ENCODE results near the gene ZSCAN21. TPM values are rescaled to one million over a fixed set of nuclear protein-coding genes. Genes with fewer than 3 reads are reported as not detected.

The ZSCAN21 gene
- polyA plus RNA-seq, 3 donors from 2014 or later: 2.3 to 9.8 (median 4.0) TPM

GRCh38 chr7:100069991-100070390 lies 20.4 kb downstream of the ZSCAN21 start:
- H3K27ac Mint-ChIP-seq: peak overlapping the region in 1 of 6 donors; percentile 8
- peaks cover 0 to 3% (median 0%) of the 10 kb centered on the region in 3 donors for H3K27me3 Mint-ChIP-seq (ENCODE audit: low read depth in 3 of 3)
- H3K9me3 Mint-ChIP-seq: peaks cover 0 to 26% (median 21%) of the 10 kb centered on the region in 6 donors
- peaks cover 36 to 53% (median 46%) of the 10 kb centered on the region in 3 donors for H3K36me3 Mint-ChIP-seq
- no peak overlapping the region for H3K4me3 Mint-ChIP-seq
- DNase-seq: no peak
- no peaks in the 10 kb centered on the region for H3K4me1 Mint-ChIP-seq

- DNase-seq: no peak
- Mint-ChIP-seq H3K27me3 (ENCODE audit: low read depth in 3 of 3) (peaks cover 0 to 3% (median 2%) of the 10 kb centered on the region in 3 donors), H3K27ac (no peak overlapping the region), H3K9me3 (peaks cover 0 to 26% (median 21%) of the 10 kb centered on the region in 6 donors), H3K4me1 (no peaks in the 10 kb centered on the region), H3K36me3 (peaks cover 42 to 58% (median 56%) of the 10 kb centered on the region in 3 donors), H3K4me3 (no peak overlapping the region)
Observed at GRCh38 chr7:100071018-100071723, 21.6 kb downstream of the ZSCAN21 start.

GRCh38 chr7:100072462-100072861 lies 22.9 kb downstream of the ZSCAN21 start:
- H3K27ac Mint-ChIP-seq: peak overlapping the region in 1 of 6 donors; percentile 55
- H3K4me1 Mint-ChIP-seq: peaks cover 2 to 5% of the 10 kb centered on the region in 2 donors
- peaks cover 0 to 26% (median 21%) of the 10 kb centered on the region in 6 donors for H3K9me3 Mint-ChIP-seq
- H3K36me3 Mint-ChIP-seq: peaks cover 46 to 66% (median 56%) of the 10 kb centered on the region in 3 donors
- H3K27me3 Mint-ChIP-seq (ENCODE audit: low read depth in 3 of 3): peaks cover 0 to 3% (median 2%) of the 10 kb centered on the region in 3 donors
- no peak overlapping the region for H3K4me3 Mint-ChIP-seq
- DNase-seq: no peak

- peaks cover 44 to 69% (median 56%) of the 10 kb centered on the region in 3 donors for H3K36me3 Mint-ChIP-seq
- no peak for DNase-seq
- peaks cover 0 to 26% (median 21%) of the 10 kb centered on the region in 6 donors for H3K9me3 Mint-ChIP-seq
- peaks cover 0 to 3% (median 2%) of the 10 kb centered on the region in 3 donors for H3K27me3 Mint-ChIP-seq (ENCODE audit: low read depth in 3 of 3)
- peaks cover 9 to 20% of the 10 kb centered on the region in 2 donors for H3K4me1 Mint-ChIP-seq
- no peak overlapping the region for H3K27ac Mint-ChIP-seq
- no peak overlapping the region for H3K4me3 Mint-ChIP-seq
Observed at GRCh38 chr7:100074841-100075240, 25.3 kb downstream of the ZSCAN21 start.

GRCh38 chr7:100075418-100075817 lies 25.8 kb downstream of the ZSCAN21 start:
- peaks cover 39 to 63% (median 50%) of the 10 kb centered on the region in 3 donors for H3K36me3 Mint-ChIP-seq
- DNase-seq: no peak
- peaks cover 14 to 26% of the 10 kb centered on the region in 2 donors for H3K4me1 Mint-ChIP-seq
- no peak overlapping the region for H3K27ac Mint-ChIP-seq
- H3K4me3 Mint-ChIP-seq: no peak overlapping the region
- peaks cover 0 to 21% (median 20%) of the 10 kb centered on the region in 6 donors for H3K9me3 Mint-ChIP-seq
- H3K27me3 Mint-ChIP-seq (ENCODE audit: low read depth in 3 of 3): peaks cover 0 to 5% (median 4%) of the 10 kb centered on the region in 3 donors

GRCh38 chr7:100077205-100077604 lies 27.6 kb downstream of the ZSCAN21 start:
- peaks cover 21 to 45% (median 32%) of the 10 kb centered on the region in 3 donors for H3K36me3 Mint-ChIP-seq
- peaks cover 6 to 11% (median 10%) of the 10 kb centered on the region in 3 donors for H3K27me3 Mint-ChIP-seq (ENCODE audit: low read depth in 3 of 3)
- H3K27ac Mint-ChIP-seq: no peak overlapping the region
- H3K4me3 Mint-ChIP-seq: no peak overlapping the region
- peaks cover 25 to 44% of the 10 kb centered on the region in 2 donors for H3K4me1 Mint-ChIP-seq
- H3K9me3 Mint-ChIP-seq: peaks cover 0 to 4% (median 2%) of the 10 kb centered on the region in 6 donors
- no peak for DNase-seq

GRCh38 chr7:100079024-100079560 lies 29.5 kb downstream of the ZSCAN21 start:
- Mint-ChIP-seq H3K27me3 (ENCODE audit: low read depth in 3 of 3) (peaks cover 13 to 16% (median 16%) of the 10 kb centered on the region in 3 donors), H3K27ac (peak overlapping the region in 4 of 6 donors; percentile 51 to 89 (median 77)), H3K4me1 (peaks cover 33 to 54% of the 10 kb centered on the region in 2 donors), H3K36me3 (peaks cover 10 to 30% (median 19%) of the 10 kb centered on the region in 3 donors), H3K4me3 (peak overlapping the region; percentile 1 to 59 (median 26)), H3K9me3 (no peaks in the 10 kb centered on the region)
- DNase-seq: no peak

GRCh38 chr7:100080907-100081534 lies 31.4 kb downstream of the ZSCAN21 start:
- Mint-ChIP-seq H3K9me3 (no peaks in the 10 kb centered on the region), H3K27ac (peak overlapping the region; percentile 82 to 94 (median 90)), H3K4me1 (peaks cover 33 to 54% of the 10 kb centered on the region in 2 donors), H3K27me3 (ENCODE audit: low read depth in 3 of 3) (peaks cover 13 to 16% (median 15%) of the 10 kb centered on the region in 3 donors), H3K36me3 (peaks cover 4 to 14% (median 5%) of the 10 kb centered on the region in 3 donors), H3K4me3 (peak overlapping the region; percentile 88 to 97 (median 94))
- DNase-seq: no peak

GRCh38 chr7:100081535-100082102 lies 32.0 kb downstream of the ZSCAN21 start, which contains the start of gene ZNF3:
Gene ZNF3 (minus strand): TSS chr7:100081723. CDS start chr7:100077357, 4,366 bp downstream.
- peaks cover 3 to 9% (median 3%) of the 10 kb centered on the region in 3 donors for H3K36me3 Mint-ChIP-seq
- peak; percentile 99 for DNase-seq
- peak within 1 kb of the TSS; percentile 88 to 97 (median 94) for H3K4me3 Mint-ChIP-seq
- peaks cover 33 to 54% of the 10 kb centered on the region in 2 donors for H3K4me1 Mint-ChIP-seq
- peak within 1 kb of the TSS; percentile 85 to 97 (median 92) for H3K27ac Mint-ChIP-seq
- no peaks in the 10 kb centered on the region for H3K9me3 Mint-ChIP-seq
- peaks cover 13 to 16% (median 15%) of the 10 kb centered on the region in 3 donors for H3K27me3 Mint-ChIP-seq (ENCODE audit: low read depth in 3 of 3)

GRCh38 chr7:100082978-100083377 lies 33.4 kb downstream of the ZSCAN21 start:
- H3K9me3 Mint-ChIP-seq: no peaks in the 10 kb centered on the region
- peak overlapping the region; percentile 85 to 94 (median 90) for H3K27ac Mint-ChIP-seq
- peaks cover 13 to 19% (median 19%) of the 10 kb centered on the region in 3 donors for H3K27me3 Mint-ChIP-seq (ENCODE audit: low read depth in 3 of 3)
- DNase-seq: no peak
- H3K4me1 Mint-ChIP-seq: peaks cover 33 to 49% of the 10 kb centered on the region in 2 donors
- peak overlapping the region; percentile 79 to 97 (median 94) for H3K4me3 Mint-ChIP-seq
- peaks cover 0 to 5% (median 3%) of the 10 kb centered on the region in 3 donors for H3K36me3 Mint-ChIP-seq

- no peak overlapping the region for H3K27ac Mint-ChIP-seq
- no peaks in the 10 kb centered on the region for H3K9me3 Mint-ChIP-seq
- H3K36me3 Mint-ChIP-seq: peaks cover 0 to 3% (median 0%) of the 10 kb centered on the region in 3 donors
- H3K4me1 Mint-ChIP-seq: peaks cover 35 to 46% of the 10 kb centered on the region in 2 donors
- H3K27me3 Mint-ChIP-seq (ENCODE audit: low read depth in 3 of 3): peaks cover 25 to 32% (median 28%) of the 10 kb centered on the region in 3 donors
- DNase-seq: no peak
- no peak overlapping the region for H3K4me3 Mint-ChIP-seq
Observed at GRCh38 chr7:100085515-100085914, 35.9 kb downstream of the ZSCAN21 start.

GRCh38 chr7:100087055-100087750 lies 37.6 kb downstream of the ZSCAN21 start:
- Mint-ChIP-seq H3K9me3 (no peaks in the 10 kb centered on the region), H3K4me3 (peak overlapping the region; percentile 22 to 68 (median 63)), H3K4me1 (peaks cover 29 to 33% of the 10 kb centered on the region in 2 donors), H3K27me3 (ENCODE audit: low read depth in 3 of 3) (peaks cover 18 to 26% (median 23%) of the 10 kb centered on the region in 3 donors), H3K36me3 (peaks cover 0 to 16% (median 5%) of the 10 kb centered on the region in 3 donors), H3K27ac (peak overlapping the region in 4 of 6 donors; percentile 42 to 86 (median 56))
- no peak for DNase-seq
